H4 (cell line): ENCODE measurements around the gene MICAL3. TPM values are rescaled to one million over a fixed set of nuclear protein-coding genes. Genes with fewer than 3 reads are reported as not detected.
"Not testable (repeated sequence)": the region's sequence is repeated elsewhere in the genome, so short reads cannot be mapped to it uniquely, and the experiment has no call there.

Source experiments
- DNase-seq: peaks from one replicate; pipeline ENCODE4 v3.0.0-alpha.2; 2015; ENCODE audit warnings: low spot score
- total RNA-seq: library from RNA; depleted of rRNA; stranded (reverse); fragments of >200 nt; shearing (Covaris generic); gene quantifications from 2 replicates; pipeline ENCODE4 v1.2.3, GENCODE V29; 2014; rRNA removed

The MICAL3 gene, protein sequence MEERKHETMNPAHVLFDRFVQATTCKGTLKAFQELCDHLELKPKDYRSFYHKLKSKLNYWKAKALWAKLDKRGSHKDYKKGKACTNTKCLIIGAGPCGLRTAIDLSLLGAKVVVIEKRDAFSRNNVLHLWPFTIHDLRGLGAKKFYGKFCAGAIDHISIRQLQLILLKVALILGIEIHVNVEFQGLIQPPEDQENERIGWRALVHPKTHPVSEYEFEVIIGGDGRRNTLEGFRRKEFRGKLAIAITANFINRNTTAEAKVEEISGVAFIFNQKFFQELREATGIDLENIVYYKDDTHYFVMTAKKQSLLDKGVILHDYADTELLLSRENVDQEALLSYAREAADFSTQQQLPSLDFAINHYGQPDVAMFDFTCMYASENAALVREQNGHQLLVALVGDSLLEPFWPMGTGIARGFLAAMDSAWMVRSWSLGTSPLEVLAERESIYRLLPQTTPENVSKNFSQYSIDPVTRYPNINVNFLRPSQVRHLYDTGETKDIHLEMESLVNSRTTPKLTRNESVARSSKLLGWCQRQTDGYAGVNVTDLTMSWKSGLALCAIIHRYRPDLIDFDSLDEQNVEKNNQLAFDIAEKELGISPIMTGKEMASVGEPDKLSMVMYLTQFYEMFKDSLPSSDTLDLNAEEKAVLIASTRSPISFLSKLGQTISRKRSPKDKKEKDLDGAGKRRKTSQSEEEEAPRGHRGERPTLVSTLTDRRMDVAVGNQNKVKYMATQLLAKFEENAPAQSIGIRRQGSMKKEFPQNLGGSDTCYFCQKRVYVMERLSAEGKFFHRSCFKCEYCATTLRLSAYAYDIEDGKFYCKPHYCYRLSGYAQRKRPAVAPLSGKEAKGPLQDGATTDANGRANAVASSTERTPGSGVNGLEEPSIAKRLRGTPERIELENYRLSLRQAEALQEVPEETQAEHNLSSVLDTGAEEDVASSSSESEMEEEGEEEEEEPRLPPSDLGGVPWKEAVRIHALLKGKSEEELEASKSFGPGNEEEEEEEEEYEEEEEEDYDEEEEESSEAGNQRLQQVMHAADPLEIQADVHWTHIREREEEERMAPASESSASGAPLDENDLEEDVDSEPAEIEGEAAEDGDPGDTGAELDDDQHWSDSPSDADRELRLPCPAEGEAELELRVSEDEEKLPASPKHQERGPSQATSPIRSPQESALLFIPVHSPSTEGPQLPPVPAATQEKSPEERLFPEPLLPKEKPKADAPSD (N-terminal part only)
- 7.0 and 17.3 TPM in 2 replicates for total RNA-seq

DNA sequence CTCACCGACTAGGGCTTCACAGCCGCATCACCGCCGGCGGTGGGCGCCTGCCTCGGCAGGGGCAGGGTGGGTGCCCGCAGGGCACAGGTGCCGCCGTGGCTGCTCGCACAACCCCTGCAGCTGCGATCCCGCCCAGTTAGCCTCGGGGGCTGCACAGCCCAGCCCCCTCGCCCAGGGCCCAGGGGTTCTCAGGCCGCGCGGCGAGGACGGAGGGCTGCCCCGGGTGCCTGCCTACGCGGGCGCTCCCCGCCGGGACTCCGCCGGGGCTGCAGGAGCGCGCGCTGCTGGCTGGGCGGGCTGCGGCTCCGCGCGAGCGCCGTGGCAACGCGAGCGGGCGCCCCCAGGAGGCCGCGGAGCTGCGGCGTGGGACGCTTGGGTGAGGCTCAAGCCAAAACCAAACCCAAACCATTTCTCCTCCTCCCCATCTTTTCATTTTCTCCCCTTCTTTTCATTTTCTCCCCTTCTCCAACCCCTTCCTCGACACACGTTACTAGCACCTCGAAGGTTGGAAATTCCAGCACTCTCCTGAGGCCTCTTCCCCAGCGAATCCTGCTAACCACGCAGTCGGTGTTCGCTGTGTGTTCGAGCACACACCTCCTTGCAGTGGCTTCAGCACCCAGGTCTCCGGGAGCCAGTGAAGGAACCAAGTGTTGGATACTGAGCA is at the start of gene MICAL3:
Gene MICAL3 (minus strand): TSS at position 286 of the 664 bp plus-strand sequence. CDS start 117,749 bp downstream, outside the sequence.
- DNase-seq, result no peak

DNA sequence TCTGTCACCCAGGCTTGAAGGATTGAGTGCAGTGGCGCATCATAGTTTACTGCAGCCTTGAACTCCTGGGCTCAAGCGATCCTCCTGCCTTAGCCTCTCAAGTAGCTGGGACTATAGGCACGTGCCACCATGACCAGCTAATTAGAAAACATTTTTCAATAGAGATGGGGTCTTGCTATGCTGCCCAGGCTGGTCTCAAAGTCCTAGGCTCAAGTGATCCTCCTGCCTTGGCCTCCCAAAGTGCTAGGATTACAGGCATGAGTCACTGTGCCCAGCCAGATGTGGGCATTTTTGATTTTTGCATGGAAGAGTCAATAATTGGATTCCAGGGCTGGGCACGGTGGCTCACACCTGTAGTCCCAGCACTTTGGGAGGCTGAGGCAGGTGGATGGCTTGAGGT is 49.6 kb upstream of the MICAL3 start:
- not testable (repeated sequence) for DNase-seq

DNA sequence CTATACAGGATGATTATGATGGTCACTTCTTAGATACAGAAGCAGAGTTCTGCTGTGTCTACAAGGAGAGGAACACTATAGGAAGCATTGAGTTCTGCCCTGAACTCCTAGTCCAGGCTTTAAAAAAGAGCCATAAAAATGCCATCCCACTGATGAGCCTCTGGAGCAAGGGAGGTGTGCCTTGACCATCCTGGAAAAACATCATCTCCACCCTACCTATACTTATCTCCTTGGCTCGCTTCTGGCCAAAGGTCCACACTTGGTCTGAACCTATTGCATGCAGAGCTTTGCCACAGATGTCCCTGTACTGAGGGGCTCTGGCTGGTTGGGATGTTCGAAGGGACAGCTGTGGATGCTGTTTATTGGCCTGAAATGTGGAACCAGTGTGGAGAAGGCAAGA is 49.1 kb upstream of the MICAL3 start:
- DNase-seq, result no peak

DNA sequence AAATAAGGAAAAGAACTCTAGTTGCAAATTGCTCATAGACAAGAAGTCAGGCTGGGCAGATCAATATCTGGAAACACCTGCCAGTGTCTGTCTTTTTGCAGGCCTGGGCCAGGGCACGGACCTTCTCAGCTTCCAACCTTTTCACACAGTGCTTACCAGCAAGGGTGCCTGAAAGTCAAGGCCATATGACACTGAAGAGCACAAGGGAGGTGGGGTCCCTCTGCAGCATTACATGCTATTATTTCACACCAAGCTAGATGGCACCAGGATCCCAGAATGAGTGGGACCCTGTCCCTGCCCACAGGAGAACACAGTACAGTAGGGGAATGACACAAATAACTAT is 47.6 kb upstream of the MICAL3 start:
- DNase-seq, result no peak

DNA sequence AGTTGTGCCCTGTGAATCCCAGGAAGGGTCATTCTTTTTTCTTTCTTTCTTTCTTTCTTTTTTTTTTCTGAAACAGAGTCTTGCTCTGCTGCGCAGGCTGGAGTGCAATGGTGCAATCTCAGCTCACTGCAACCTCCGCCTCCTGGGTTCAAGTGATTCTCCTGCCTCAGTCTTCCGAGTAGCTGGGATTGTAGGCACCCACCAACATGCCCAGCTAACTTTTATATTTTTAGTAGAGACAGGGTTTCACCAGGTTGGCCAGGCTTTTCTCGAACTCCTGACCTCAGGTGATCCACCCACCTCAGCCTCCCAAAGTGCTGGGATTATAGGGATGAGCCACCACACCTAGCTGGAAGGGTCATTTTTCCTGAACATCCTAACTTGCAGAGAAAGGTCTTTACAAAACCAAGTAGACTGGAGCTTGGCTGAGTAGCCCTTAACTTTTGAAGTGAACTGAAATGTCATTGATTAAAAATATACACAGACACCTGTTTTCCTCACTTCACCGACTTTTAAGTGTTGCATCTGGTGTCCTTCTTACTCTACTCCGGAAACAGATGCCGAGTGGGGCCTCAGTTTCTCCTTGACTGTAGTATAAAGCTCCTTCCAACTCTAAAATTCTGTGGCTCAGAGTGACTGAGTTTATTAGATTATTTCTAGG is 47.1 kb upstream of the MICAL3 start:
- not testable (repeated sequence) for DNase-seq

DNA sequence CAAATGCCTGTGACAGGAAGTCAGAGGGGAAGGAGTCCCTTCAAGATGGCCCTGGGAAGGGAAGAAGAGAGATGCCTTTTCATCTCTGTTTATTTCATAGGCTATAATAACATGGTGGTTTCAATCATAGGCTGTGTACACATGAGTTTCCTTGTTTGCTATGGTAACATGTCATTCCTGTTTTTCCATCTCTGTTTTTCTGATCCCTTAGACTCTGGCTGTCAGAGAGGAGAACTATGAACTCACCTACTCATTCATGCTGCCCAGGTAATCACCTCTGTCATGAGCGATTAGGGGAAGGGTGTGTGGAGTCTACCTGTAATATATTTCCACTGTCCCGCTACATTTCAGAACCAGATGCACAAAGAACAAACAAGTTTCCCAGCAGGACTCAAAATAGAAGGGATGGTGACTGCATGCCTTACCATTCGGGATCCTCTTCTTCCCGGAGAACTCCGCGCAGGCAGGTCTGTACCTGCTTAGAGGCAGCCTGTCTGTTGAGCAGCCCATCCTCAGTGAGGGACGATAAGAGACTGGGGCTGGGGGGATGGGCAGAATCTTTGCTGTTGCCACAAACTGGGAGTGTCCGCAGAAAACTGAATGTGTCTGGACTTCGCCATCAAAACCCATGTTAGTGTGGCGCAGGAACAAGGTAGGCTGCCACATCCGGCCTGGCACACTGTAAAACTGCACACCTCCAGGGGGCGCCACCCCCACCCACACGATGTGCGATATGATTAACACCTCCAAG is 46.4 kb upstream of the MICAL3 start:
- DNase-seq, result no peak

DNA sequence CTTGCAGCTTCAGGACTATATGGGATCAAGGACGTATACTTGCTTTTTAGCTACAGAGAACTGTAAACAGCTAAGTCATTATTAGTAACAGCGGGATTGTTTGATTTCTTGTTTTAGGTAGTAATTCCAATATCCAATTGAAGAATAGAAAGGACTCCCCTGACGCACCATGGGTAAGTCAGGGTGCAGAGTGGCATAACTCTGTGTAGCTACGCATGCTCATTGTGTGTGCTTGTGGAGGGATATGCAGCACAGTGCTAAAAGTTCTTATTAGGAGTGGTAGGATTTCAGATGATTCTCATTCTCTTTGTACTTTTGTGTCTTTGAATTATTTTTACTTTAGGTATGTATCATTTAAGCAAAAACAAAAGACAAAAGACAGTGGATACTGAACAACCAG is 45.7 kb upstream of the MICAL3 start:
- no peak for DNase-seq

DNA sequence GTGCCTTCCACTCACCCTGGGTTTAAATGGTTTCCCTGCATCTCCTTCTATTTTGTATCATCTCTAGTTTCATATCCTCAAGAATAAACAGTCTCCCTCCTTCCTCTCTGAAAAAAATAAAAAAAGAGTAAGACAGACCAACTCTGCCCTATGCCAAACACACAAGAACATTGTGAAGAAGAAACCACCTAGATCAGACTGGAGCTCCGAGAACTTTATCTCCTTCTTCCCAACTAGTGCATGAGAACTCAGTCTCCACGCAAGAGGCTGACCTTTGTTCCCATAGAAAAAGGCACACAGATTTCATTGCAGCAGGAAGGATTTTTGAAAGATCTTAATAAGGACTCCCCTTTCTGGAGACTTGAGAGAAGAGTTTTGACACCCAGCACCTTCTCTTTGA is 44.7 kb upstream of the MICAL3 start:
- no peak for DNase-seq

DNA sequence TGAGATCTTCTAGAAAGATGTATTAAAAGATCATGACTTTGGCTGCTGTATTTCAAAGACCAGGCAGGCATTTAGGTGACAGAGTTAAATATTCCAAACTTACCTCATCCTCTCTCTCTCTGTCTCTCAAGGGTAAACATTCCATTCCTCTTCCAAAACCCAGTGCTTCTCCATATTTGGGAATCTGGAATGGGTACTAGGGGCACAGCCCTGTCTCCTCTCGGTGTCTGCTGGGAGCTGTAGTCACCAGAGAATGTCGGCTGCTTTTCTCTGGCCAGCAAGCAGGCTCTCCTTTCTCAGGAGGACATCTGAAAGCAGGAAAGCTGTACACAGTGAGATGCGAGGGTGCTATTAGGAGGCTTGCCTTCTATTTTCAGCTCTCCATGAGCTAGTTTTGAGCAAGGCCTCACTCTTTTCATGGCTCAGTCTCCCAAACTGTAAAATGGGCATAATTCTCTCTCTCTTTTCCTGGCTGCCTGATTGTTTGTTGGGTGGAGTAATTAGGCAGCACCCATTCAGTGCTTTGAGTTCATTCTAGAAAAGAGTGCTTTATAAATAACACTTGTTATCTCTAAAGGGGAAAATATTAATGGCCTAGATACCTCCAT is 44.1 kb upstream of the MICAL3 start:
- DNase-seq, result no peak

DNA sequence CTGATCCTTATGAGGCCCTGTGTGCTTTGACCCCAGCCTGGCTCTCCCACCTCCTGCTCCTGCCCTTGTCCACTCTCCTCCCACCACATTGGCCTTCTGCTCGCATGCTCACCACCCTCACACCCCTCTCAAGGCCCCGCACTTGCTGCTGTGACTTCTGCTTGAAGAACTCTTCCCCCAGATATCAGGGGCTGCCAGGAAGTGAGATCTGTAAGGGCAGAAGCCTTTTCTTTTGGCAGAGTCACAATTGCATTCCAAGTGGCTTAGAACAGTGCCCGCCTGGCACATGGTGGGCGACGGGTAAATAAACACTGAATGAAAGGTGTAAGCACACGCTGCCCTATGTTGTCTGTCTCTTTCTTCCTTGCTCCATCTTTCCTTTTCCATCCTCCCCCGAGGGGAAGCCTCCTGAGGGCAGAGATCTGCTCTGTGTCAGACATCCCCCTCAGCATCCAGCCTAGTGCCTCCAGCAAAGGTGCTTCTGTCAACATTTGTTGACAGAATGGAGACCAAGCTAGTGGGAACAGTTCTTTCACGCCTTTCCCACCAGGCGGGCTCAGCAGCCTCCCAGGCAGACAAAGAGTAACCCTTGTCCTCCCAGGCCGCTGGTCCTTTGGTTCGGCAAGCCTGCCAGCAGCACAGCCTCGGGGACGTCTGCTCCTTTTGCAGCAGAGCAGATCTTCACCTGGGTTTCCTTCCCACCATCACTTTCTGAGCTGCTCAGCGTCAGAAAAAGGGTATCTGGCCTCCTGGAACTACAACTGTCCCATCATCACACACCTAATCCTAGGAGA is 43.4 kb upstream of the MICAL3 start:
- DNase-seq, result no peak

DNA sequence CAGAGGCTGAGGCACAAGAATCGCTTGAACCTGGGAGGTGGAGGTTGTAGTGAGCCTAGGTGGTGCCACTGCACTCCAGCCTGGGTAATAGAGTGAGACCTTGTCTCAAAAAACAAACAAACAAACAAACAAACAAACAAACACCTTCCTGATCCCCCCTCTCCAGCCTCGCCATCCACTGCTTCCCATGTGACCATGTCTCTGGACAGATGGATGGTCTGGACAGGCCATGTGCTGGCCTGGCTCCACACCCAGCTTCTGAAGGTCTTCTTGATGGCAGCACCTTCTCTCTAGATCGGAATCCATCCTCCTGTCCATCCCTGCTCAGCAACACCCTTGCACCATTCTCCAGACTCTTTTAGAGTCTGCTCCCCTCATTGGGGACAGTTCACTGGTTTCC is 42.8 kb upstream of the MICAL3 start:
- no peak for DNase-seq

DNA sequence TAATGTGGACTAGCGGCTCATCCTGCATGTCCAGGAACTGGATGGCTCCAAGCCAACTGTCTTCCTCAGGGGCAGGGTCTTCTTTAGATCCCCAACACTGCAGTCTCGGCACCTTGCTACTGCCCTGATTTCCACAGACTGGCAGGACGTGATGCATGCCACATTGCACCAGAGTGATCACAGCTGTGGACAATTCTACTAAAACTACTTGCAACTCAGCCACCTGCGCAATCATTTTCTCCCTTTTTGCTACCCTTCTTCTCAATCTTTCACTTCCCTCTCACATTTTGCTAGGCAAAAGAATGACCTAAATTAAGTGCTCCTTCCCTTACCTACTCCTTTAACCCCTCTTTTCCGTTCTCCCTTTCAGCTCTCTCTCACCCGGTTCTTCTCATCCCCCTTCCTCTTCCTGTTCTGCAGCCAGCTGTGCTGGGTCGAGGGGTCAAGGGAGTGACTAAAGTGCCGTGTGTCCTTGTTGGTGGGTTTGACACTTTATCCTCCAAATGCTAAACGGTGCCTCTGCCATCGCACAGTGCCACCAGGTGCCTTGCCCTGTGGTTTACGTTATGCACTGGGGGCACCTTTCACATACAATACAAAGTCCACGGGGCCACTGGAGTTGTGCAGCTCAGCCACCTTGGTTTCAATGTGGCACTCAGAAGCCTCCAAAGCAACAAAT is 42.0 kb upstream of the MICAL3 start:
- no peak for DNase-seq

DNA sequence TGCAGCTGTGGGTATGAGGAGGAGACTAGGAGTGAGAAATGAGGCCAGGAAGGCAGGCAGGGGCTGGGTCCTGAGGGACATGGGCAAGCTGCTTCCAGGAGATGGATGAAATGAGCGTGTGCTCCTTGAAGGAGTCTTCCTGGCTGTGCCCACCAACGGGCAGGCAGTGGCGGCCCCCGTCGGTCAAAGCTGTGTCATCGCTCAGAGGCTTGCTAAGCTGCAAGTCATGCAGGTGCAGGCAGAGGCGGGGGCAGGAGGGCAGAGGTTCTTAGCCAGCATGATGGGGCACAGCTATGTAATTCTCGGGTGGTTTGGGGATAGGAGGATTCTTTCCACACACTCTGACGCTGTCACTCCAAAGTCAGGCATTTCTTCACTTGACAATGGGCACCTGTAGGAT is 40.9 kb upstream of the MICAL3 start:
- DNase-seq, result no peak

DNA sequence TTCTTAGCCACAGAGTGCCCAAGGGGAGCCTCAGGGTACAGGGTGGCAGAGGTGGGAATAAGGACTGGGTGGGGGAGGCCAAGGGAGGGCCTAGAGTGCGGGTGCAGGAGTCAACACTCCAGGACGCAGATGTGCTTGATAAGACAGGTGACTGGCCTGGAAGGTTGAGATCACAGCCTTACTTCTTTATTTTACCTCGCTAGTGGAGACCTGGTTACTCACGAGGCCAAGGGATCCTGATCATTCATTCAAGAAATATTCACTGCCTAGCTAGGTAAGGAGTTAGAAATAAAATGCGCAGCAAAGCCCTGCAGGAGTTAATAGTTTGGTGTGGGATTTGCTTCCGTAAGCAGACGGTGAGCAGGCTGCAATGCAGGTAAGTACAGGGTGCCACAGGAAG is 40.3 kb upstream of the MICAL3 start:
- DNase-seq, result no peak

DNA sequence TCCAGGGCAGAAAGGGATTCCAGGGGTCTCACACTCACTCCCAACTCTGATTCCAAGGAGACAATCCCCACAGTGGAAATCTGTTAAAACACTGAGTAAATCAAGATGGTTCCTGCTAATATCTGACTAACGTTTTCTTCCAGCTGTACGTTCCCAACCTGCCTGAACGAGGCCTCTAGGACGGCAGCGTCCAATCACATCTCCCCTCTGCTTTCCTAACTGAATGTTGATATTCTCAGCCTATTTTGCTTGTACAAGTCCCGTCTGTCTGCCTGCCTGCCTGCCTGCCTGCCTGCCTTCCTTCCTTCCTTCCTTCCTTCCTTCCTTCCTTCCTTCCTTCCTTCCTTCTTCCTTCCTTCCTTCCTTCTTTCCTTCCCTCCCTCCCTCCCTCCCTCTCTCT is 39.4 kb upstream of the MICAL3 start:
- not testable (repeated sequence) for DNase-seq

DNA sequence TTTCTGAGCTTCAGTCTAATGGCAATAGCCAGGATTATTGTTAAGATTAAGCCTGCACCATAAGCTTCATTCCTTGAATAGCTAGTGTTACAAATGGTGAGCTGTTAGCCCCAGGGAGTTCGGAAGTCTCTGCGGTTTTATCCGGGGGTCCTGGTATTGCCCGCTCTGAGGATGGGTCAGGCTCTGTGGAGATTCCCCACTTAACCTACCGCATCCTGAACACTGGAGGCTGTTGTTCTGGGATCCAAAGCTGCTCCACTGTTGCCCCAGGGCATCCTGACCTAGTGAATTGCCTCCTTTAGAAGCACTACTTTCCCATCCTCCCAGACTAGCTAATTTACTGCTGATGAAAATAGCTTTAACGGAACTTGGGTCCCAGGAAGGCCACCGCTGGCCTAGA is 38.9 kb upstream of the MICAL3 start:
- no peak for DNase-seq

DNA sequence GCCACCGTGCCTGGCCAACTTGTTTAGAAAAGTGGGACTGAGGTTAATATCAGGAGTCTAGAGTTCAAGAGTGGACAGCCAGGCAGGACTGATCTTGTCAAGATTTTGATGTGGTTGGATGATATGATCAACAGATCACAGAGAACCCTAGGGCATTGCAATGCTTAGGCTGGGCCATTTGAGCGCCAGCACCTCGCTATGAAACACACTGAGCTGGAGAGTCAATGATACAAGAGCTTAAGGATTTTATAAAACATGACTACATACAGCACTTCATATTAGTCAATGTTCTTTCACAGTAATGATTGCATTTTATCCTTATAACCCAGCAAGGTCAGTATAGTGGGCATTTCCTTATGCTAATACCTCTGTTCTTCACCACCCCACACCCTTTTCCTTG is 38.1 kb upstream of the MICAL3 start:
- DNase-seq, result no peak
